GM19468 (cell line): ENCODE results near the gene PDZD2.

Source experiments
- ATAC-seq: cut with Tn5 transposase; IDR thresholded peaks from one replicate; pipeline ENCODE4 v1.9.1; 2021; ENCODE audit warnings: mild to moderate bottlenecking, moderate library complexity, moderate number of reproducible peaks; ENCODE audit not compliant: unreplicated experiment; ENCODE audit errors: extremely low read depth

The PDZD2 gene

DNA sequence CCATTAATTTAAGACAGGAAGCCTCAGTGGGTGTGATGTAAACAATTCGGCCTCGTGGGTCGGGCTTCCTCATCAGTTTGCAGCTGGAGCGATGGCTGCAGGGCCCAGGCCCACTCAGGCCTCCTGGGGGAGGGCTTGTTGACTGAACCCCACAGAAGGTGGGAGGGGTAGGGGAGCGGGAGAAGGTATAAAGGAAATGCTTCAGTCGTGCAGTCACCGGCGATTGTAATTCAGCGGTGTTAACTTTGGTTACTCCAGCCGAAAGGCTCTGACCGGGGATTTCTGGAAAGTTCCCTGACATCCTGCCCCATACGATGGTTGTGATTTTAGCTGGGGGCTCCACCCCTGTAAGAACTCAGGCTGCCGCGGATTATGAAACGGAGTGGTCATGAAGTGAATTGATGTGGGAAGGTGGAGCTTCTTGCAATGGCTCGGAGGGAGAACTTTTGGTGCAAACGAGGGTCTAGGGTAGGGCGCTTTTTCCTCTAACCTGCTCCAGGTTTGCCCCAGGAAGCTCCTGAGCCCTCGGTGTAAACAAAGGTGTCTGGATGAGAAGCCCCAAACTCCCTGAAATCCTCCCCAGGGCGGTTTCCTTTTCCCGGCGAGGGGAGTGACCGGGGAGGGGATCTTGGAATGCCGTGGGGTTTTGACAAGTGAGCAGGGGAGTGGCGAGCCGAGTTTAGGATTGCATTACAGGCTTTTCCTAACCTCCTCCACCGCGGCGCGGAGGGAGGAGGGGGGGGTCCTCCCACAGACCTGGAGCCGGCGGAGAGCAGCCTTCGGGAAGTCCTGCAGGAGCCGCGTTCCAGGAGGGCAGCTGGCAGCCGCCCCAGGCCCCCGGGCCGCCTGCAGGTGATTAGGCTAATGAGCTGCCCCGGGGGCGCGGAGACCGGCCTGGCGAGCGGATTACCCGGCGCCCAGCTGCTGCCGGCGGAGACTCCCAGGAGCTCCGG, 215.5 kb downstream of the PDZD2 start:
- no peak for ATAC-seq

DNA sequence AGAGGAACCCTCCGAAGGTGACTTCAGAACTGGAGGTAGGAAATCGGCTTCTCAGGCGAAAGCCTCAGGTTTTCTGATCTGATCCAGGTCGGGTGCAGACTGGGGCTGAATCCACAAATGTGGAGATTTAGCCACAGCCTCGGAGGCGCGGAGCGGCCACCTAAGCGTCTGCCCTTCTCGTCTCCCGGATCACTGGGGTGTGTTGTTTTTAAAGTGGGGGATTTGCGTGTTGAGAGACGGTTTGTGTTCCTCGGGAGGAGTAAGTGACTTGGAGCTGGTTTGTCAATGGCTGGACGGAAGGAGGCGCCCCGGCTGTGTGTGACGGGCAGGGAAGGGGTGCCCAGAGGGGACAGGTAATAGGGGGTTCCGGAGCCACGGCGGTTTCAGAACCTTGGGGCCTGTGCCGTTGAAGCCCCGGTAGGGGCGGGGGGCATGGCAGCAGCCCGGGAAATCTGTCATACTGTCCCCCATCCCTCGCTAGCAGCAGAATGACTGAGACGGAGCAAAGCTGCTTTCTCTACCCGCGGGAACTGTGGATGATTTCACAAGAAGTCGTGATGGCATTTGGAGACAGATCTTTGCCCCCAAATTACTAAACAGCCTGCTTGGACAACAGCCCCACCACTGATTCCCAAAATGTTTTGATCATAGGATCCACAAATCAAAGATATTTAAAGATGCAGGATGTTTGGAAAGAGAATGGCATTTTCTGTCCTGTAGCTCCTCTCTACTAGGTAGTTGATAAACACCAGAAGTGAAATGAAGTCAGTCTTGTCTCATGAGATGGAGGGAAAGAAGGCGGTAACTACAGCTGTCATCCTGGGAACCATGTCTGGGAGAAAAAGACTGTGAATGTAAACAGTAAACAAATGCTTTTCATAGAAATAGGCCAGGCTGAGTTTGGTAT, 216.5 kb downstream of the PDZD2 start:
- no peak for ATAC-seq

DNA sequence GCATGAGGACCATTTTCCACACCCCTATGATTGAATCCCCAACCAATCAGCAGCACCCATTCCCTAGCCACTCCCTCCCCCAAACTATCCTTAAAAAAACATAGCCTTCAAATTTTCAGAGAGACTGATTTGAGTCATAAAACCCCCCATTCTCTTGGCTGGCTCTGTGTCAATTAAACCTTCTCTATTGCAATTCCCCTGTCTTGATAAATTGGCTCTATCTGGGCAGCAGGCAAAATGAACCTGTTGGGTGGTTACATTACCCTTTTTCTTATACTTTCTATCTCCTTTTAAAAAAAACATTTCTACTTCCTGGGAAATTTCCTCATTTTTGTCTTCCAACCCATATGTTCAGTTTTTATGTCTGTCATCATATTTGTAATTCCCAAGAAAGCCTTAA, 220.2 kb downstream of the PDZD2 start:
- ATAC-seq = no peak

DNA sequence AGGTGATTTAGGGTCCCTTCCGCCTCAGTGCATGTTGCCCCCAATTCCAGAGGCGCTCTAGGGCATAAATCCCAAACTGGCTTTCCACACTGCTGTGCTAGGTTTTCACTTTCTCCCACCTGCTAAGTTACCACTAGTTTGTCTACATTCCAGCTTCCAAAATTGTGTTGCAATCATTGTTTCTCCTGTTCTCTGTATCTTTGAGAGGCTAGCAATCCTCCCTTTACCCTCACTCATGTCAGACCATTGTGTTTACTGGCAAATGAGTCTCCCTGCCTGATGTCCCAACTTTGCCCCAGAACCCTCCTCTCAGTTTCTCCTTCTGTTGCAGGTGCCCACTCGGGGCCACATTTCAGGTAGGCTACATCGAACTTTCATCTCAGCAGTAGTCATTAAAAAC, 221.3 kb downstream of the PDZD2 start:
- no peak for ATAC-seq

DNA sequence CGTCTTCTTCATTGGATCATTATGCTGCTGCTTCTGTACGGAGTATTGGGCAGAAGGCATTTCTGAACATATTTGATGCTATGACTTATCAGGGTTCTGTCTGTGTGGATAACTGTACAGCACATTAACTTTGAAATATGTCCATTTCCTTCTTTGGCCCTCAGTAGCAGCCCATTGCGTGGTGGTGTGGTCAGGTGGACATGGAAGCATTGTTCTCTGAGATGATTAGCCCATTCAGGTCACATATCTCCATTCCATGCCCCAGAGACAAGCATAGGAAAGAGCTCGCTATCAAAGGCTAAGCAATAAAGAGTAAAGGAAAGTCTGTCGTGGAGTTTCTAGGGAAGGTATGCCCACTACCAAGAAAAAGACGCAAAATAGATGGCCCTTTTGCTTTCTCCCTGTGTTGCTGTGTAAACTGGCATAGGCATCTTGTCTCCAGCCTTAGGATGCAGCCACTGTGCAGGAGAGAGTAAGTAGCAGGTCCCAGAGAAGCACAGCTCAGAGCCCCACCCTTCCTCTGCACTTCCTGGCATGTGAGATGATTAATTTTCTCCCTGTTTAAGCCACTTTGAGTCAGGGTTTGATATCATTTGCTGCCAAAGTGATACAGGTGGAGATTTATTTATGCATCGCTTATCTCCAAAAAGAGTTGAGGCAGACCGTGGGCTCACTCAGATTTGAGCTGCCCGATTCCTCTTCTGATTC, 221.9 kb downstream of the PDZD2 start:
- no peak for ATAC-seq

DNA sequence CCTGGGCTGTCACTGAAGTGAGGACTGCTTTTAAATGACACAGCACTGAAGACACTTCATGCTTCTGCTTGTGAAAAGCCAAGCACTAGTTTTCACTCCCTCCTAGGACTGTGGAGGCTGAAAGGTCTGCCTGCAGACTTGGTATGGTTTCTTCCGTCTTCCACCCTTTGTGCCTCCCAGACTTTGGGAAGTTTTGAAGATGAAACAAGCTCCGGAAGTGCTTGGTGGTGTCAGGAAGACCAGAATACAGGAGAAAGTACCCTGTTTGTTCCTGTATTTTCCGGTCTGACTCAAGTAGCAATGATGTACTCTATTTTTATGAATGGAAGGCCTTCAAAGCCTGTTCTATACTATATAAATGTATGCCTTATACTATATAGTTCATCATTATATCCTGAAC, 222.7 kb downstream of the PDZD2 start:
- no peak for ATAC-seq

DNA sequence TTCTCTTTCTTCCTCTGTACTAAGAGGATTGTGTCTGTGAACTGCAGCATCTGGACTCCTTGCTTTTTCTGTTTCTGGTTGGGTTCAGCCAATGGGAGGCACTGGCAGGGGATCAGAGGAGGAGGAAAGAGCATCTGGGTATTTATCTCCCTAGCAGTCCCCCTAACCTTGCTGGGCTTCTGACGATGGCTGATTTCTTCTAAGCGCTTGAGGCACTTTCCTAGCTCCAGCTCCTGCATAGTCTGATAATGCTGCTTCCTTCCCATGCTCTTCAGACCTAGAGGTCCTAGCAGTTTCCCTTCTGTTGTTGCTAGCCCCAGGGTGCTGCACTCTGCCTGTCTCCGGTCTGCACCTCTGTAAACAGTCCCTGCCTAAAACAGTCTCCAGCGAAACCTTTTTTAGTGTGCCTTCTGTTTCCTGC, 225.1 kb downstream of the PDZD2 start:
- no peak for ATAC-seq

DNA sequence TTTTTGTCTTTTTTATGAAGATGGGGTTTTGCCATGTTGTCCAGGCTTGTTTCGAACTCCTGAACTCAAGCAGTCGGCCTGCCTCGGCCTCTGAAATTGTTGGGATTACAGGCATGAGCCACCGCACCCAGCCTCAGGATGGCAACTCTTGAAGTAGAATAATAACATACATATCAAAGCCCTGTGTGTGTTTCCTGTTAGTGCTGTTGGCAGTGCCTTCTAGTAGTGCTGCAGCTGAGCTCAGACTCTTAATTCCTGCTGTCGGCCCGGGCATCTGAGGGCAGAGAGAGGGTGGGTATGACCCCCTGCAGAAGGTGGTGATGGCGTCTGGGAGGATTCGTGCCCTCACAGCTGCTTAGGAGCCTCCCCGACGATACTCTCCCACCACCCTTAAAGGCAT, 227.2 kb downstream of the PDZD2 start:
- ATAC-seq = no peak

DNA sequence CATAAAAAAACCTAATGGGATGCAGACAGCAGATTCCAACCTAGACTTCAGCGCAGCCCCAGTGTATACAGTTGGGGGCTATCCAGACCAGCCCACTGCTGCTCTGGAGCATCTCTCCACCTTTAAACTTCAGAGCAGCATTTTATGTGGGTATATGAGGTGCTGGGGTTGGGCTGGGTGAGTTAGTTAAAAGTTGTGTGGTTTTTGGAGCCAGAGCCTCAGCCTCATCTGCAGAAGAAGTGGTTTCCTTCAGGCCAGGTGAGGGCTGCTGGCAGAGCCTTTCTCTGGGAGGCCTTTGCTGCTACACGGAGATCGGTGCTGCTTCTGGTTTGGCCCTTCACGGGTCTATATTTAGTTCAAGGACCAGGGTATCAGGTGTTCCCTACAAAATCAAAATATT, 228.3 kb downstream of the PDZD2 start:
- ATAC-seq = no peak

DNA sequence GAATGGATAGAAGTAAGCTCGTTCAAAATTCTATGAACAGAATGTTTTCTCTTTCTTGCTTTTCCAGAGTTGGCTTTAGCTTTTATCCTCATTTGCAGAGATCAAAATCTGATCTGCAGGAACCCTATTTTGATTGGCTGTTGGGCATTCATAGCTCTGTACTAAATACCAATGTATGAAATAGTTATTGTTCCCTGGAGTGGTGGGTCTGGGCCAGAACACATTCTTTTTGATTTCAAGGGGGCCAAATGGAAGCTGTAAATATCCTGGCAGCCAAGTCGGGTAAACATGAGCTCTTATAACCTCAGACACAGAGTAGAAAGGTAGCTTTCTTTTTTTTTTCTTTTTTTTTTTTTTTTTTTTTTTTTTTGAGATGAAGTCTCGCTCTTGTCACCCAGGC, 241.5 kb downstream of the PDZD2 start:
- no peak for ATAC-seq

DNA sequence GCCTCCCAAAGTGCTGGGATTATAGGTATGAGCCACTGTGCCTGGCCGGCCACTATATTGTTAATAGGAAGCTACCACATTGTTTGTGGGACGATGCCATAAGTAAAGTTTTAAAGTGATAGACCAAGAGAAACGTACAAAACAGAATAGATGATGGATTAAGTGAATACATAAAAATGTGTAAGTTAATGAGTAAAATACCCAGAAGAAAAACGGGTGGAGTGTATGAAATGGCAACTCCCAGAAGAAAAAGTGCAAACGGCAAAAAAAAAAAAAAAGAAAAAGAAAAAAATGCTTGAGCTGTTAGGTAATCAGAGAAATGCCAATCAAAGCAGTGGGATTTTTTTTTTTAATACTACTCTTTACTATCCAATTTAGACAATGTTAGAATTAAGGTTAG, 246.0 kb downstream of the PDZD2 start:
- no peak for ATAC-seq

DNA sequence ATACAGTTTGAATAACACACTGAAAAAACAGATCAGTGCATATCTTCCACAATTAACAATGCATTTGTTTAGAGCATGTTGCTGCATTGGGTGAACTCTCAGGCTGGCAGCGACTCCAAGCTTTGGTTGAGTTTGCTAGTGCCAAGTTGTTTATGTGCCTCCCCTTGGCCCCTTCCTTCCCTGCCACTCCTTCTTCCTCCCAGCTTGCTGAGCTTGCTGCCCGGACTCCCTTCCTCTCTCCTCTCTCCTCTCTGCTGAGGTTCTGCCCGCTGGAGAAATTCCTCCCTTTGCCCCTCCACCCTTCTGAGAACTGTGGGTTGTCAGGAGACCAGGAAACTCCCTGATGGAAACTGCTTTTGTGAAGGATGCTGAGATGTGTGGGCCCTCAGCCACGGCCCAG, 247.3 kb downstream of the PDZD2 start:
- no peak for ATAC-seq

DNA sequence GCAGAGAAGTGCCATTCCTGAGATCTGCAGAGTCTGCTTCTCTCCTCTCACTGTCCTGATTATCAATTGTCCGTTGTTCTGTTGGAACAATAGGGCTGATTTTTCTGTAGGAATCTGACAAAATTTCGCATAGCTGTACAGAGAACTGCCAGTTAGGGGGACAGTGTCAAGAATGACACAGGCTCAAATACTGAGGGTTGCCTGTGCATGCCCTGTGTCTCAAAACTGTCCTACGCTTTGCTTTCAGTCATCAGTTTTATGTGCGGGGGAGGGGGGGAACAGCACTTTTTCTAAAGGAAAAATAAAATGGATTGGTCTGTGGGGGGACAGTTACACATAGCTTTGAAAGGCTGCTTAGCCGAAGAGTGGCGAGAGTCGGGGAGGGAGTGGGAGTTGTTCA, 248.6 kb downstream of the PDZD2 start:
- ATAC-seq = no peak

DNA sequence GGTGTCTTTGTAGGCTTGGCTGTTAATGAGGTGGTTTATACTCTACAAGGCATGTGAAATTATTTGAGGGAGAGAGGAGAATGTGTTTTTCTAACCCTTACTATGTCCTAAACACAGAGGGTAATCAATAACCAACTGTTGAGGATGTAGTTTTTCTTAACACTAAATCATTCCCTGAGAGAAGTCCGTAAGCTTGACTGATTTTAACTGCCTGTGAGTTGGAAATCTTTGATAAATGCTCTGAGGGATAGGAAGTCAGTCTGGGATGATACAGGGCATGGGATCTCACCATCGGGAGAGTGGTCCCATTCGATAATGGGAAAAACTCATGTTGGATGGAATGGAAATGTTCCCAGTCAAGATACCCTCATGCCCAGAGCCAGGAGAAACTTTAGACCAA, 249.6 kb downstream of the PDZD2 start:
- ATAC-seq = no peak

DNA sequence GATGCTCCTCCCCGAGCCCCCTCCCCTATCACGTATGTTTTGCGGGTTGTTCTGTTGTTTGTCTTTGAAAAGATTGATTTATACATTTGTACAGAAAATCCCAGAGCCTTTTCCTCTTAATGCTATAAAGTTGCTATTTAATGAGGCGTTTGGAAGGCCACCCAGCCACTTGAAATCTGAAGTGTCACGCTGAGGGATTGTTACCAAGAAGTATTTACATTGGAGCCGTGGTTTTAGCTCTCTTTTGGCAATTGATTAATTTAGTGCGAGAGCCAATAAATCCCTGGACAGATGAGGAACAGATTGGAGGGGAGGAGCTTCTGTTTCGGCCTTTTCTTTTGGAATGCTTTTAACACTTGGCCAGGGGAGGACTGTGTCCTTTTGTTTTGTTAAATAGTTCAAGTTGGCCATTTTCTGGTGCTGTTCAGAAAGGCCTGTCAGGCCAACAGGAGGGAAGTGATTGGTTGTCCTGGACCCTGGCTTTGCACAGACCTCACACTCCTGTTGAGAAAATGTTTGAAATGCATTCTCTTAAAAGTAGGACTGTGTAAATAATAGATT, 250.2 kb downstream of the PDZD2 start:
- ATAC-seq = no peak

DNA sequence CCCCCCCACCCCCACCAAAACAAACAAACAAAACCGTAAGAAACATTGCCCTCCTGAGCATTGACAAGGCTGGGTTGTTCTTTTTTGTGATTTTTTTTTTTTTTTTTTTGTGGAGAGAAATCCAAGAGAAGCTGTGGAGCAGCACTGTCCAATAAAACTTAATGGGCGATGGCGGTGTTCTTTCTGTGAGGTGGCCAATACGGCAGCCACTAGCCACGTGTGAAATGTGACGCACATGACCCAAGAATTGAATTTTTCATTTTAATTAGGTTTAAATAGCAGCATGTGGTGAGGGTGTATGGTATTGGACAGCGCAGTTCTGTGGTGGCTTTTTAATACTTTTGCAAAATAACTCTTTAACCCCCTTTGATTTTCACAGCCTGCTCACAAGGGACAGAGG, 251.1 kb downstream of the PDZD2 start:
- ATAC-seq = no peak

DNA sequence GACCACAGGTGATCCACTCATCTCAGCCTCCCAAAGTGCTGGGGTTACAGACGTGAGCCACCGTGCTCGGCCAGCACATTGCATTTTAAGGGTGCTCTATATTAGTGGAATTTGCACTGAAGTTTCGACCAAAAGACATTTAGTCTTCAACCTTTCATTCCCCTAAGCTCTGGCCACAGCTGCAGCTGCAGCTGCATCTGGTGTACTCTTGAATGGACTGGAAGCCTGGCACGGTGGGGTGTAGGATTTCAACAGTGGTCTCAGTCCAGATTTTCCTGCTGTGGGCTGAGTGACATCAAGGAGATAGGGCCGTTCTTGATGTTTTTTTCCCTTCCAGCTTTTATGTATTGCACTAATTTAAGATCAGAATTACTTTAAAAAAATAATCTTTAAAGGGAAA, 255.2 kb downstream of the PDZD2 start:
- ATAC-seq = no peak

DNA sequence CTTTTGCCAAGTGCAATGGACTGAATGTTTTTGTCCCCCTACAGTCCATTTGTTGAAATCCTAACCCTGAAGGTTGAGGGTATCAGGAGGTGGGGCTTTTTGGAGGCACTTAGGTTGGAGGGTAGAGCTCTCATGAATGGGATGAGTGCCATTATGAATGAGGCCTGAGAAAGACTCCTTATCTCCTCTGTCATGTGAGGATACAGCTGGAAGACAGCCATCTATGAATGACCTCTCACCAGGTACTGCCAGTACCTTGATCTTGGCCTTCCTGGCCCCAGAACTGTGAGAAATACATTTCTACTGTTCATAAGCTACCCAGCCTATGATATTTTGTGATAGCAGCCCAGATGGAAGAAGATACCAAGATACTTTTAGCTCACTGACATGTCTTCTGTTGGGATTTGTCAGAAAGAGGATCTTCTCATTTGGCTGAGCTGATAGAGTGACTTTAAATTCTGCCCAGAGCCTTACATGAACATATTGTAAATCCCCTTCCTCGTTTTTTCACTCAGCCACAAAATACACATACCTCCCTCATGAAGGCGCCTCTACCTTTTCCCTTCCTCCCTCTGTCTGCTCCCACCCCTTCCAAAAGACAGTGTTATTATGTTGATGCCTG, 256.4 kb downstream of the PDZD2 start:
- ATAC-seq = no peak

DNA sequence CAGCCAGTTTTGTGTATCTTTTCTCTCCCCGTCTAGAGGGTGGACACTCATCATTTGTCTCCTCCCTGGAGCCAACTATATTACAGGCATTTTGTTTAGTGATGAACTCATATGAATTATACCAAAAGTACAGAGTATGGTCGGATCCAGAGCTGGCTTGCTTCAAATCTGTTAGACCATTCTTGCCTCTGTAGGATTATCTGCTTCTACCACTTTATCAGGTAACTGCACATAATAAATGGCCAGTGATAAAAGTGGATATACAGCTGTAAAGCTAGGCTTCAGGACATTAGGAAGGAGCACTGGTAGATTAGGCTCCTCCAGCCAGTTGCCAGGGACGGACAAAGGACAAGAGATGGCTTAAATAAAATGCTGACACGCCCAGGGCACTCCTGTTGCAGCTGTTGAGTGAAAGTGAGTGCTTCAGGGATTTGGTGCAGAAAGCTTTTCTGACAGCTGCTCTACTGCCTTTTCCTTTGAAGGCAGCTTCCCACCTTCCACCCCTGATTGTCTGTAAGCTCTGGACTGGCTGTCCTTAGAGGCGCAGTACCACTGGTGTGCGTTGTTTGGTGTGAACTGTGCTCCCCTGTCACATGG, 259.2 kb downstream of the PDZD2 start:
- no peak for ATAC-seq
